ENCODE data around the gene CD79B.

CD79B gene

DNA sequence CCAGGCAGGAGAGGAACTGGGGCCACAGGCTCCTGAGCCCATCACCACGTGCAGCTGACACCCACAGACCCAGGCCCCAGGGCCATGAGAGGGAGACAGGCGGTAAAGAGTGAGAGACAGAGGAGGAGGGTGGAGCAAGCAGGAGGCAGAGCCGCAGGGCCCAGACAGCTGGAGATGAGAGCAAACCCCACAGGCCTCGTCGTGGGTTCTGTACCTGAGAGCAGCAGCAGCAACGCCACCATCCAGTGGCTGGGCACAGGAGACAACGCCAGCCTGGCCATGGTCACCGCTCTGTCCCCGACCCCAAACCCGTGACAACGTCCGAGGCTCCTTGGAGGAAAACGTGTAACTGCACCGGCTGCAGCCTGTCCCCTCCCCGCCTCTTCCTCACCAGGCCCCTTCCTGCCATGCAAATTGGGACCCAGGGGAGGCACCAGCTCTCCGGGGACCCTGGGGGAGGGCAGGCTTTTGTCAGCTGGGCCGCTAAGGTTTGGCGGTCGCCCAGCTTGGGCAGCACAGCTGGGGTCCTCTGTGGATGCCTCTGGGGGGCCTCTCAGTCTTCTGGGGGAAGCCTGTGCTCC is at the start of gene CD79B:
Gene CD79B, minus strand, starts transcription at position 351 of the 581 bp plus-strand sequence. Its CDS starts 70 bp downstream, at position 281.
- POLR2A ChIA-PET: no interaction called here

DNA sequence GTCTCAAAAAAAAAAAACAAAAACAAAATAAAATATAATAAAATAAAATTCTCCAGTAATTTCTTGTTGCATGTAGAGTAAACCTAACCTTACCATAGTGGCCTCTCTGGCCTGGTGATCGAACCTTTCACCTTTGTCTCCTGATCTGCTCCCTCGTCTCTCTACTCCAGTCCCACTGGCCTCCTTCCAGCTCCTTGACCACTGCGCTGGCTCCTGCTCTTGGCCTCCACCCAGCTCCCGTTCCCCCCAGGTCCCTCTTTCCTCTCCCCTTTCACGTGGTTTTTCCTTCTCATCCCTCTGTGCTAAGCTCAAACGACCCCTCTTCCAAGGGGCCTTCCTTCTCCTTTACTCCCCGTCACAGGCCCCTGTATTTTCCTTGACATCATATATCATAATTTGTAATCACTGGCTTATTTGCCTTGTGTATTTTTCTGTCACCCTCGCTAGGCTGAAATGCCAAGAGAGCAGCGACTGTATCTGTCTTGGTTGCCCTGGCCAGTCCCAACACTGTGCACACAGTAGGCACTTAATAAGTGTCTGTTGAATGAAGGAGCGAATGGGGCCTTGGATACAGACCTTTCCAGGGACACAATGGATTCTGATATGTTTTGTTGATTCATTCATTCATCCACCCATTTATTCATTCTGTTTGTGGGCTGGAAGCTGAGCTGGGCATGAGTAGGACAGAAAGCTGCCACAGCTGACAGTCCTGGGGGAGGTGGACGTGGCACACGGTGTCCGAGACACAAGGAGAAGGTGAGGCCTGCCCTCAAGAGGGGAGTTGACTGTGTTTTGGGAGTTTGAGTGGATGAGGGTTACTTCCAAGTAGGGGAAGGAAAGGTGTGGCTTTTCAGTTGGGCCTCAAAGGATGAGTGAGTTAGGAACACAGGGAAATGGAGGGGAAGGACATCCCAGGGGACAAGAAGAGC is 46.4 kb upstream of the CD79B start:
- ChIA-PET POLR2A (no interaction called here), CTCF (interaction anchor here (0.6 to 1.4 kb wide), 5 partner anchors 14 to 67 kb away, joined by 3 to 6 read pairs (median 4); no protein-coding TSS in a partner anchor)
- Histone ChIP-seq H3K36me3 (ENCODE audit: control insufficient read depth in 2 of 2, insufficient read depth in 1 of 2, low read length in 2 of 2) (no peaks in the 10 kb centered on the region), H3K4me3 (ENCODE audit: low read depth, low read length) (no peak overlapping the region), H3K27ac (ENCODE audit: extremely low read depth, low read depth, low read length) (no peak overlapping the region), H3K4me1 (ENCODE audit: control insufficient read depth, insufficient read depth, low read length) (no peaks in the 10 kb centered on the region), H3K9me3 (ENCODE audit: control insufficient read depth, insufficient read depth, low read depth, low read length) (no peaks in the 10 kb centered on the region)
- TF ChIP-seq ZNF394 (tag by site-specific recombination; IDR thresholded peaks at IDR 0.05; ENCODE audit: borderline replicate concordance) (no peak), ZIC2 (tag by site-specific recombination; IDR thresholded peaks at IDR 0.05) (no peak), ZNF324 (tag by site-specific recombination; IDR thresholded peaks at IDR 0.05) (no peak)

More for the DNA sequence above, at the start of gene CD79B:
- no peaks in the 10 kb centered on the region for H3K4me1 ChIP-seq (ENCODE audit: control insufficient read depth, insufficient read depth, low read length)
- TF ChIP-seq ZNF768 (tag by site-specific recombination; IDR thresholded peaks at IDR 0.05) (no peak), GLIS1 (tag by site-specific recombination; IDR thresholded peaks at IDR 0.05) (peak; percentile 62), ZIC2 (tag by site-specific recombination; IDR thresholded peaks at IDR 0.05) (peak; percentile 33), PRDM4 (tag by site-specific recombination; IDR thresholded peaks at IDR 0.05) (no peak)
- no peak within 1 kb of the TSS for H3K4me3 ChIP-seq (ENCODE audit: low read depth, low read length)
- no peak within 1 kb of the TSS for H3K27ac ChIP-seq (ENCODE audit: extremely low read depth, low read depth, low read length)
- no peaks in the 10 kb centered on the region for H3K9me3 ChIP-seq (ENCODE audit: control insufficient read depth, insufficient read depth, low read depth, low read length)
- H3K36me3 ChIP-seq (ENCODE audit: control insufficient read depth in 2 of 2, insufficient read depth in 1 of 2, low read length in 2 of 2): no peaks in the 10 kb centered on the region
- CTCF ChIA-PET: interaction anchor here (0.6 to 3.0 kb wide), 2 partner anchors 13 to 318 kb away, joined by 5 to 17 read pairs; partner anchors contain the start of gene GH1

- H3K9me3 ChIP-seq (ENCODE audit: control insufficient read depth, insufficient read depth, low read depth, low read length): no peaks in the 10 kb centered on the region
- no peaks in the 10 kb centered on the region for H3K36me3 ChIP-seq (ENCODE audit: control insufficient read depth in 2 of 2, insufficient read depth in 1 of 2, low read length in 2 of 2)
- no peak overlapping the region for H3K4me3 ChIP-seq (ENCODE audit: low read depth, low read length)
- no peak overlapping the region for H3K27ac ChIP-seq (ENCODE audit: extremely low read depth, low read depth, low read length)
- ChIA-PET POLR2A (no interaction called here), CTCF (interaction anchor here (0.7 to 2.8 kb wide), 5 partner anchors 26 to 157 kb away, joined by 3 to 7 read pairs (median 3); partner anchors contain the start of gene CSHL1)
- H3K4me1 ChIP-seq (ENCODE audit: control insufficient read depth, insufficient read depth, low read length): no peaks in the 10 kb centered on the region
- no peak for TF ChIP-seq ZNF501 (tag by site-specific recombination; IDR thresholded peaks at IDR 0.05)
- no peak for TF ChIP-seq ZNF596 (tag by site-specific recombination; IDR thresholded peaks at IDR 0.05)
- no peak for TF ChIP-seq ZNF791 (tag by site-specific recombination; IDR thresholded peaks at IDR 0.05)
- no peak for TF ChIP-seq ZNF16 (tag by site-specific recombination; IDR thresholded peaks at IDR 0.05; ENCODE audit: low read depth)
- TF ChIP-seq ZNF426 (tag by site-specific recombination; IDR thresholded peaks at IDR 0.05): no peak
- TF ChIP-seq ZNF274 (IDR thresholded peaks at IDR 0.05; ENCODE audit: low read length): no peak
- TF ChIP-seq ZNF274 (tag by site-specific recombination; IDR thresholded peaks at IDR 0.05; ENCODE audit: borderline replicate concordance): no peak
- TF ChIP-seq KLF9 (tag by site-specific recombination; IDR thresholded peaks at IDR 0.05; ENCODE audit: low read depth): no peak
- TF ChIP-seq ZNF555 (tag by site-specific recombination; conservative IDR thresholded peaks at IDR 0.05): no peak
- no peak for TF ChIP-seq ZNF610 (tag by site-specific recombination; IDR thresholded peaks at IDR 0.05; ENCODE audit: borderline replicate concordance)
Observed at GRCh38 chr17:63976702-63977101, 44.6 kb upstream of the CD79B start.
